PC-3 (cell line): ENCODE results near the gene ARHGEF35. TPM values are rescaled to one million over a fixed set of nuclear protein-coding genes. Genes with fewer than 3 reads are reported as not detected.
"Not testable (repeated sequence)": the region's sequence is repeated elsewhere in the genome, so short reads cannot be mapped to it uniquely, and the experiment has no call there.

Experiments
- ATAC-seq: fragments of 200-7000 bp; cut with Tn5 transposase; 2 replicates; pipeline ENCODE4 v1.9.1; 2020; ENCODE audit warnings: mild to moderate bottlenecking, moderate library complexity
- BruUV-seq: library from RNA; stranded (reverse); fragments of 400-500 nt; replicated peaks from 2 replicates; lab custom pipeline; 2021; lab: Mats Ljungman, UMichigan
- CTCF ChIA-PET: fragments of 300-600 bp; sonication (Branson Sonifier 250); formaldehyde crosslinking; loops from one replicate; lab custom pipeline; 2022; ENCODE audit warnings: antibody characterized with exemption; lab: Charles Lee
- POLR2A ChIA-PET: fragments of 300-600 bp; sonication (Branson Sonifier 250); formaldehyde crosslinking; loops from one replicate; lab custom pipeline; 2022; ENCODE audit warnings: antibody characterized with exemption; ENCODE audit not compliant: unreplicated experiment; lab: Charles Lee
- DNase-seq: peaks from one replicate; pipeline ENCODE4 v3.0.0-alpha.2; 2015
- H2AFZ ChIP-seq: fragments of 300-600 bp; sonication (generic); 2 replicates; pipeline ENCODE4 v1.6.0; 2016; ENCODE audit warnings: antibody characterized with exemption, low read length
- H3F3A ChIP-seq: fragments of 300-600 bp; sonication (generic); one replicate; pipeline ENCODE4 v1.6.0; 2017; ENCODE audit warnings: antibody characterized with exemption, low read length, control low read depth, mild to moderate bottlenecking; ENCODE audit not compliant: unreplicated experiment
- H3K27ac ChIP-seq: fragments of 300-600 bp; sonication (generic); 2 replicates; pipeline ENCODE4 v1.5.1; 2016; ENCODE audit warnings: mild to moderate bottlenecking, low read length
- H3K27me3 ChIP-seq: fragments of 300-600 bp; sonication (generic); 2 replicates; pipeline ENCODE4 v1.6.1; 2016; ENCODE audit warnings: low read length, mixed read lengths
- H3K36me3 ChIP-seq: fragments of 300-600 bp; sonication (generic); 2 replicates; pipeline ENCODE4 v1.6.1; 2016; ENCODE audit warnings: low read depth, mixed run types, low read length, mixed read lengths
- H3K4me1 ChIP-seq: fragments of 300-600 bp; sonication (generic); 2 replicates; pipeline ENCODE4 v1.5.1; 2016; ENCODE audit warnings: low read length; ENCODE audit not compliant: insufficient read depth
- H3K4me2 ChIP-seq: fragments of 300-600 bp; sonication (generic); 2 replicates; pipeline ENCODE4 v1.6.0; 2016; ENCODE audit warnings: low read length
- H3K4me3 ChIP-seq: fragments of 300-600 bp; sonication (generic); 2 replicates; pipeline ENCODE4 v1.5.1; 2016; ENCODE audit warnings: mild to moderate bottlenecking, low read length, mixed read lengths
- H3K79me2 ChIP-seq: fragments of 300-600 bp; sonication (generic); 2 replicates; pipeline ENCODE4 v1.6.1; 2017; ENCODE audit warnings: low read length, mixed read lengths
- H3K9ac ChIP-seq: fragments of 300-600 bp; sonication (generic); 2 replicates; pipeline ENCODE4 v1.6.0; 2016; ENCODE audit warnings: mild to moderate bottlenecking, low read length
- H3K9me2 ChIP-seq: fragments of 300-600 bp; sonication (generic); replicated peaks from 2 replicates; pipeline ENCODE4 v1.6.1; 2016; ENCODE audit warnings: mixed run types, low read length, mixed read lengths
- H3K9me3 ChIP-seq: fragments of 300-600 bp; sonication (generic); 2 replicates; pipeline ENCODE4 v1.6.1; 2016; ENCODE audit warnings: low read length, mixed read lengths
- H4K20me1 ChIP-seq: fragments of 300-600 bp; sonication (generic); 2 replicates; pipeline ENCODE4 v1.6.1; 2016; ENCODE audit warnings: low read length, mixed read lengths
- CTCF ChIP-seq: fragments of 300-600 bp; sonication (generic); conservative IDR thresholded peaks from 2 replicates; pipeline ENCODE4 v1.5.1; 2017; ENCODE audit warnings: antibody characterized with exemption, low read depth, mild to moderate bottlenecking, low read length
- EZH2 ChIP-seq: fragments of 300-600 bp; sonication (generic); IDR thresholded peaks from one replicate; pipeline ENCODE4 v1.6.1; 2017; ENCODE audit warnings: antibody characterized with exemption, mild to moderate bottlenecking, low read length; ENCODE audit not compliant: unreplicated experiment
- EZH2phosphoT487 ChIP-seq: fragments of 300-600 bp; sonication (generic); IDR thresholded peaks from 2 replicates; pipeline ENCODE4 v1.6.1; 2018; ENCODE audit warnings: mild to moderate bottlenecking, antibody characterized with exemption, low read length, borderline replicate concordance
- intact Hi-C: fragments of 100-400 bp; cut with micrococcal nuclease; formaldehyde crosslinking; loops from 2 replicates; pipeline ENCODE4 v1.9.0; 2023
- total RNA-seq: library from RNA; depleted of rRNA; stranded (reverse); fragments of >200 nt; gene quantifications from 2 replicates; pipeline ENCODE4 v1.2.3, GENCODE V29; 2014

The ARHGEF35 gene
- total RNA-seq, 1 experiment from 2014 or later: 10.8 TPM

GRCh38 chr7:144174613-144175012 is 21.0 kb downstream of the ARHGEF35 start:
- TF ChIP-seq CTCF: no peak
- no peak for TF ChIP-seq EZH2
- no peak for TF ChIP-seq EZH2phosphoT487
- Histone ChIP-seq H3K9me2 (no peaks in the 10 kb centered on the region), H3F3A (no peaks in the 10 kb centered on the region), H3K27ac (no peak overlapping the region), H3K9me3 (no peaks in the 10 kb centered on the region), H3K79me2 (no peaks in the 10 kb centered on the region), H2AFZ (no peak overlapping the region), H3K4me1 (no peaks in the 10 kb centered on the region), H3K4me2 (no peak overlapping the region), H3K9ac (no peak overlapping the region), H3K36me3 (no peaks in the 10 kb centered on the region), H3K27me3 (no peaks in the 10 kb centered on the region), H4K20me1 (no peaks in the 10 kb centered on the region), H3K4me3 (no peak overlapping the region)
- BruUV-seq: no TSS peak
- ATAC-seq (no peak), DNase-seq (no peak)
- ChIA-PET POLR2A (no interaction called here), CTCF (no interaction called here)
- intact Hi-C loops: no loop called here

GRCh38 chr7:144171594-144172350 is 23.9 kb downstream of the ARHGEF35 start:
- H3K27ac ChIP-seq, H3K9ac ChIP-seq, H3K27me3 ChIP-seq, intact Hi-C loops, H3K4me3 ChIP-seq, H3K4me2 ChIP-seq, BruUV-seq, H3K4me1 ChIP-seq, H3K9me3 ChIP-seq, H3F3A ChIP-seq, CTCF ChIA-PET, H3K36me3 ChIP-seq, H3K9me2 ChIP-seq, H3K79me2 ChIP-seq, H4K20me1 ChIP-seq, H2AFZ ChIP-seq: not testable (repeated sequence)
- ATAC-seq (peak; percentile 54), DNase-seq (peak; percentile 26)
- POLR2A ChIA-PET: interaction anchor here (0.6 kb wide), 1 partner anchor 103 kb away, joined by 3 read pairs; no protein-coding TSS in a partner anchor

GRCh38 chr7:144164784-144165183 is 30.8 kb downstream of the ARHGEF35 start:
- POLR2A ChIA-PET: no interaction called here
- DNase-seq: no peak
- no peak for ATAC-seq
- Histone ChIP-seq H3K79me2 (no peaks in the 10 kb centered on the region), H3K9ac (no peak overlapping the region), H3K4me3 (no peak overlapping the region), H3K4me2 (no peak overlapping the region), H3K9me3 (no peaks in the 10 kb centered on the region), H3K9me2 (no peaks in the 10 kb centered on the region), H3K4me1 (no peaks in the 10 kb centered on the region), H3K27ac (no peak overlapping the region), H3K27me3 (no peaks in the 10 kb centered on the region), H4K20me1 (no peaks in the 10 kb centered on the region), H3K36me3 (no peaks in the 10 kb centered on the region), H3F3A (no peaks in the 10 kb centered on the region), H2AFZ (no peak overlapping the region)
- no peak for TF ChIP-seq CTCF
- no peak for TF ChIP-seq EZH2phosphoT487
- no peak for TF ChIP-seq EZH2
- CTCF ChIA-PET: no interaction called here
- intact Hi-C loops: loop anchor here (5.0 kb wide), 1 partner anchor 237 kb away; no protein-coding TSS in a partner anchor
- no TSS peak for BruUV-seq
